ENCODE results near the gene ADCK1. TPM values are rescaled to one million over a fixed set of nuclear protein-coding genes. Genes with fewer than 3 reads are reported as not detected.

The ADCK1 gene
- polyA plus RNA-seq, 1 donor from 2014 or later = 13.6 TPM

DNA sequence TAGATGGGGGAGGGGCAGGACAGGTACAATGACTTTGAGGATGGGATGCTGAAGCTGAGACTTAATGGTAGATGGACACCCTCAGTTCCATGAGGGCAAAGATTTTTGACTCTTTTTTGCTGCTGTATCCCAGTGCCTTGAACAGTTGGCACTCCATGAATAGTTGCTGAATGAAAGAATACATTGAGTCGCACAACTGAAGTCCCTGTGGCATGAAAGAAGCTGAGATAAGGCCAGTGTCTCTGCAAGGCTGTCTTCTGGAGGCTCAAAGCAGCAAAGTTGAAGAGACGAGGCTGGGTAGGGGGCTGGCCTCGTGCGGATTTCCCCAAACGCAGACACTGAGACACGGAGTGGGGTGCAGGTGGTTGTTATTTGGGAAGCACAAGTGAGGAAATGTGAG is 179.3 kb downstream of the ADCK1 start:
- no peak overlapping the region for H3K9ac ChIP-seq (ENCODE audit: low read length)
- no peak overlapping the region for H3K27ac ChIP-seq (ENCODE audit: low read length)
- no peaks in the 10 kb centered on the region for H3K79me2 ChIP-seq (replicated peaks; ENCODE audit: insufficient read depth, low read length)

GRCh38 chr14:77979666-77980351 is 179.9 kb downstream of the ADCK1 start:
- Histone ChIP-seq H3K36me3 (ENCODE audit: insufficient read depth, low read length) (no peaks in the 10 kb centered on the region), H3F3A (ENCODE audit: insufficient read depth, low read length, poor library complexity, severe bottlenecking) (no peaks in the 10 kb centered on the region)
- no peak for TF ChIP-seq RAD21 (conservative IDR thresholded peaks at IDR 0.05)
- TF ChIP-seq EP300 (conservative IDR thresholded peaks at IDR 0.05; ENCODE audit: poor library complexity, severe bottlenecking) = no peak
- TF ChIP-seq SMC3 (conservative IDR thresholded peaks at IDR 0.05; ENCODE audit: poor library complexity) = no peak
- no peak for TF ChIP-seq EZH2 (IDR thresholded peaks at IDR 0.05; ENCODE audit: borderline replicate concordance, insufficient read depth, low read length, poor library complexity, severe bottlenecking)
- no peak for TF ChIP-seq MXI1 (conservative IDR thresholded peaks at IDR 0.05; ENCODE audit: poor library complexity, severe bottlenecking)
- TF ChIP-seq, protein P1, sequence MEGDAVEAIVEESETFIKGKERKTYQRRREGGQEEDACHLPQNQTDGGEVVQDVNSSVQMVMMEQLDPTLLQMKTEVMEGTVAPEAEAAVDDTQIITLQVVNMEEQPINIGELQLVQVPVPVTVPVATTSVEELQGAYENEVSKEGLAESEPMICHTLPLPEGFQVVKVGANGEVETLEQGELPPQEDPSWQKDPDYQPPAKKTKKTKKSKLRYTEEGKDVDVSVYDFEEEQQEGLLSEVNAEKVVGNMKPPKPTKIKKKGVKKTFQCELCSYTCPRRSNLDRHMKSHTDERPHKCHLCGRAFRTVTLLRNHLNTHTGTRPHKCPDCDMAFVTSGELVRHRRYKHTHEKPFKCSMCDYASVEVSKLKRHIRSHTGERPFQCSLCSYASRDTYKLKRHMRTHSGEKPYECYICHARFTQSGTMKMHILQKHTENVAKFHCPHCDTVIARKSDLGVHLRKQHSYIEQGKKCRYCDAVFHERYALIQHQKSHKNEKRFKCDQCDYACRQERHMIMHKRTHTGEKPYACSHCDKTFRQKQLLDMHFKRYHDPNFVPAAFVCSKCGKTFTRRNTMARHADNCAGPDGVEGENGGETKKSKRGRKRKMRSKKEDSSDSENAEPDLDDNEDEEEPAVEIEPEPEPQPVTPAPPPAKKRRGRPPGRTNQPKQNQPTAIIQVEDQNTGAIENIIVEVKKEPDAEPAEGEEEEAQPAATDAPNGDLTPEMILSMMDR (IDR thresholded peaks at IDR 0.05; ENCODE audit: poor library complexity, severe bottlenecking) = no peak
- TF ChIP-seq POLR2AphosphoS5 (IDR thresholded peaks at IDR 0.05) = no peak

More for the DNA sequence above, 179.3 kb downstream of the ADCK1 start:
- H3F3A ChIP-seq (ENCODE audit: insufficient read depth, low read length, poor library complexity, severe bottlenecking) = no peaks in the 10 kb centered on the region
- H4K20me1 ChIP-seq (ENCODE audit: insufficient read depth) = no peaks in the 10 kb centered on the region
- no peaks in the 10 kb centered on the region for H3K9me2 ChIP-seq (ENCODE audit: insufficient read depth, low read length)
- H3K4me3 ChIP-seq (ENCODE audit: low read length) = no peak overlapping the region
- no peaks in the 10 kb centered on the region for H3K36me3 ChIP-seq (ENCODE audit: insufficient read depth, low read length)
- TF ChIP-seq MXI1 (conservative IDR thresholded peaks at IDR 0.05; ENCODE audit: poor library complexity, severe bottlenecking) (no peak), EZH2 (IDR thresholded peaks at IDR 0.05; ENCODE audit: borderline replicate concordance, insufficient read depth, low read length, poor library complexity, severe bottlenecking) (no peak), SMC3 (conservative IDR thresholded peaks at IDR 0.05; ENCODE audit: poor library complexity) (no peak), TAF1 (IDR thresholded peaks at IDR 0.05; ENCODE audit: low read depth) (no peak), REST (IDR thresholded peaks at IDR 0.05; ENCODE audit: borderline replicate concordance) (no peak), RAD21 (conservative IDR thresholded peaks at IDR 0.05) (no peak)
- TF ChIP-seq, protein P1 (IDR thresholded peaks at IDR 0.05; ENCODE audit: poor library complexity, severe bottlenecking) = no peak
- no peak overlapping the region for H3K4me2 ChIP-seq (ENCODE audit: low read length)
- peaks cover 7% of the 10 kb centered on the region for H3K27me3 ChIP-seq (ENCODE audit: insufficient read depth, low read depth, low read length)
- no peaks in the 10 kb centered on the region for H3K9me3 ChIP-seq (ENCODE audit: low read length)
- no peak overlapping the region for H2AFZ ChIP-seq (ENCODE audit: low read depth, low read length)

More at GRCh38 chr14:77979666-77980351, 179.9 kb downstream of the ADCK1 start:
- H3K9ac ChIP-seq (ENCODE audit: low read length) = no peak overlapping the region
- H3K4me3 ChIP-seq (ENCODE audit: low read length) = no peak overlapping the region
- no peaks in the 10 kb centered on the region for H3K9me2 ChIP-seq (ENCODE audit: insufficient read depth, low read length)
- no peaks in the 10 kb centered on the region for H3K79me2 ChIP-seq (replicated peaks; ENCODE audit: insufficient read depth, low read length)
- H3K4me2 ChIP-seq (ENCODE audit: low read length) = no peak overlapping the region
- H3K27ac ChIP-seq (ENCODE audit: low read length) = no peak overlapping the region
- no peak overlapping the region for H2AFZ ChIP-seq (ENCODE audit: low read depth, low read length)
- peaks cover 7% of the 10 kb centered on the region for H3K27me3 ChIP-seq (ENCODE audit: insufficient read depth, low read depth, low read length)
- no peaks in the 10 kb centered on the region for H4K20me1 ChIP-seq (ENCODE audit: insufficient read depth)
- H3K9me3 ChIP-seq (ENCODE audit: low read length) = no peaks in the 10 kb centered on the region

Data from neural cell (in vitro differentiated cells).